WERI-Rb-1 (cell line): Measurements from ENCODE around the gene KDM5C.

Source experiments
- DNase-seq: peaks from one replicate; pipeline ENCODE4 v3.0.0-alpha.2; 2020
- H3K27ac ChIP-seq: fragments of 250-450 bp; sonication (Bioruptor Pico); 2 replicates; pipeline ENCODE4 v1.5.1; 2020; ENCODE audit warnings: mild to moderate bottlenecking, moderate library complexity
- H3K27me3 ChIP-seq: fragments of 250-450 bp; sonication (Bioruptor Pico); 2 replicates; pipeline ENCODE4 v1.5.1; 2021; ENCODE audit warnings: mild to moderate bottlenecking, low read depth, moderate library complexity; ENCODE audit not compliant: insufficient read depth, severe bottlenecking
- H3K36me3 ChIP-seq: fragments of 250-450 bp; sonication (Bioruptor Pico); 2 replicates; pipeline ENCODE4 v1.5.1; 2020; ENCODE audit warnings: mild to moderate bottlenecking, moderate library complexity
- H3K4me3 ChIP-seq: 2 replicates; pipeline ENCODE4 v1.5.1; 2011; ENCODE audit warnings: low read depth, mild to moderate bottlenecking, control low read depth, low read length
- H3K9me3 ChIP-seq: fragments of 250-450 bp; sonication (Bioruptor Pico); 2 replicates; pipeline ENCODE4 v1.5.1; 2021; ENCODE audit warnings: mild to moderate bottlenecking, moderate library complexity; ENCODE audit not compliant: severe bottlenecking
- CTCF ChIP-seq: IDR thresholded peaks from 2 replicates; pipeline ENCODE4 v1.5.1; 2011; ENCODE audit warnings: low read depth, mild to moderate bottlenecking, control low read depth, inconsistent platforms, low read length

Gene KDM5C

GRCh38 chrX:53224860-53225797, at the start of gene KDM5C:
Gene KDM5C, minus strand, starts transcription at chrX:53225207. Its CDS starts 318 bp downstream, at chrX:53224889.
- TF ChIP-seq CTCF, result no peak
- peak within 1 kb of the TSS; percentile 94 for H3K4me3 ChIP-seq
- H3K27ac ChIP-seq, result peak within 1 kb of the TSS; percentile 100
- H3K9me3 ChIP-seq, result no peaks in the 10 kb centered on the region
- peaks cover 1% of the 10 kb centered on the region for H3K27me3 ChIP-seq
- peak; percentile 95 for DNase-seq
- peaks cover 32% of the 10 kb centered on the region for H3K36me3 ChIP-seq

GRCh38 chrX:53272808-53273337, 47.9 kb upstream of the KDM5C start:
- H3K27me3 ChIP-seq, result peaks cover 36% of the 10 kb centered on the region
- no peak overlapping the region for H3K4me3 ChIP-seq
- no peak overlapping the region for H3K27ac ChIP-seq
- DNase-seq, result no peak
- TF ChIP-seq CTCF, result no peak
- no peaks in the 10 kb centered on the region for H3K36me3 ChIP-seq
- no peaks in the 10 kb centered on the region for H3K9me3 ChIP-seq

GRCh38 chrX:53269536-53270107, 44.6 kb upstream of the KDM5C start:
- Histone ChIP-seq H3K4me3 (no peak overlapping the region), H3K36me3 (no peaks in the 10 kb centered on the region), H3K9me3 (no peaks in the 10 kb centered on the region), H3K27ac (no peak overlapping the region), H3K27me3 (peaks cover 26% of the 10 kb centered on the region)
- no peak for TF ChIP-seq CTCF
- DNase-seq, result no peak

GRCh38 chrX:53268173-53268572, 43.2 kb upstream of the KDM5C start:
- no peak for TF ChIP-seq CTCF

GRCh38 chrX:53266914-53267313, 41.9 kb upstream of the KDM5C start:
- Histone ChIP-seq H3K27me3 (peaks cover 36% of the 10 kb centered on the region), H3K4me3 (no peak overlapping the region), H3K36me3 (no peaks in the 10 kb centered on the region), H3K9me3 (no peaks in the 10 kb centered on the region), H3K27ac (no peak overlapping the region)
- TF ChIP-seq CTCF, result no peak
- no peak for DNase-seq

More at GRCh38 chrX:53268173-53268572, 43.2 kb upstream of the KDM5C start:
- H3K4me3 ChIP-seq, result no peak overlapping the region
- no peak for DNase-seq
- H3K36me3 ChIP-seq, result no peaks in the 10 kb centered on the region
- no peaks in the 10 kb centered on the region for H3K9me3 ChIP-seq
- H3K27ac ChIP-seq, result no peak overlapping the region
- H3K27me3 ChIP-seq, result peaks cover 30% of the 10 kb centered on the region
